Measurements from ENCODE around the gene BARX2.

GRCh38 chr11:129446572-129446971 lies 70.9 kb downstream of the BARX2 start:
- TF ChIP-seq POLR2AphosphoS5 (IDR thresholded peaks at IDR 0.05; ENCODE audit: borderline replicate concordance, low read depth, low read length), result no peak
- TF ChIP-seq EZH2 (IDR thresholded peaks at IDR 0.05), result no peak
- TF ChIP-seq FOXP2 (optimal IDR thresholded peaks at IDR 0.05; ENCODE audit: control extremely low read depth, extremely low read length, insufficient read depth), result no peak
